IPS-20b (cell line): ENCODE results near the gene AOC1.

Source experiments
- H3K27ac ChIP-seq: one replicate; pipeline ENCODE4 v1.5.1; 2013; ENCODE audit warnings: low read length
- H3K27me3 ChIP-seq: 2 replicates; pipeline ENCODE4 v1.6.1; 2013; ENCODE audit warnings: mild to moderate bottlenecking, low read length, inconsistent platforms; ENCODE audit not compliant: insufficient read depth
- H3K36me3 ChIP-seq: 2 replicates; pipeline ENCODE4 v1.6.1; 2013; ENCODE audit warnings: low read depth, mild to moderate bottlenecking, inconsistent platforms, low read length, moderate library complexity; ENCODE audit not compliant: insufficient read depth
- H3K4me1 ChIP-seq: 2 replicates; pipeline ENCODE4 v1.6.1; 2013; ENCODE audit warnings: mild to moderate bottlenecking, control low read depth, inconsistent platforms, low read length, moderate library complexity; ENCODE audit not compliant: insufficient read depth
- H3K4me3 ChIP-seq: 2 replicates; pipeline ENCODE4 v1.5.1; 2013; ENCODE audit warnings: mild to moderate bottlenecking, low read length, inconsistent platforms
- H3K9ac ChIP-seq: 2 replicates; pipeline ENCODE4 v1.6.1; 2013; ENCODE audit warnings: low read depth, mild to moderate bottlenecking, inconsistent platforms, low read length, moderate library complexity
- H3K9me3 ChIP-seq: 2 replicates; pipeline ENCODE4 v1.6.1; 2013; ENCODE audit warnings: mild to moderate bottlenecking, low read depth, low read length, inconsistent platforms; ENCODE audit not compliant: insufficient read depth

AOC1 gene

DNA sequence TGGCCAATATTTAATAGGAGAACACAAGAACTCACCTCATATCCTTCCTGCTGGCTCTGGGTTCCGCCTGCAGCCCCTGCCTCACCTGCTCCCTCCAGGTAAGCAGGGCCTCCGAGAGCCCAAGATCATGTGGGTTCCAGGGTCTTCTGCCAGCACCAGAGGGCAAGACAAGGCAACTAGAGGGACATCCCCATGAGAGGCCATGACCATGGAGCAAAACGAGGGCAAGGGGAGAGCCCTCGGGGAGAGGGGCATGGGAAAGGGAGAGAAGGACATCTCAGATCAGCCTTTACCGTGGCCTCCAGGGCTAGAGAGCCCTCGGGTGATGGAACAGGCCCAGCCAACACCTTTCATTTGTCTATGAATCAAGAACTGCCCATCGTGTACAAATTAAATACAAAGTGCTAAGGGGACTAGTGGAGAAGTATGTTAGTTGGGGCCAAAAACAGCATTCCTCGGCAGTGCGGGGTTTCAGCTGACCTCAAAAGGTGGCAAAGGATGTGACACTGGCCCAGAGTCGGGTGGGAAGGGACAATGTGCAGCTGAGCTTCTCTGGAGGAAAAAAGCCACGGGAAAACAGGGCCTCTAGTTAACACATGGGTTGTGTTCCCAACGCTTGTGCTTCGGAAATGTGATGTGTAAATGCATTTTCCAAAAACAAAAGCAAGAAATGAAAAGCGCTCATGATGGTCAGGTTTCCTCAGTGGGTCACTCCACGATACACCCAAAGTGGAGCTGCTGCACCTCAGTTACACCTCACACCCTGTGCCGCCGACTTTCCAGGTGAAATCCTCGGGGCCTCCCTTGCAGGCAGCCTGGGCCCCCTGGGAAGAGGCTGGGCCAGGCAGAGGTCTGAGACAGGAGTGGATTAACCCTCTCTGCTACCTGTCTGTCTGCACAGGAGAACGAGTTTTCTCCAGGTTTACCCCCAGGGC is 2.0 kb downstream of the AOC1 start:
- H3K27ac ChIP-seq = no peak overlapping the region
- H3K4me1 ChIP-seq = peaks cover 4% of the 10 kb centered on the region; the same call in 1 of the 2 replicates
- H3K4me3 ChIP-seq = no peak overlapping the region
- H3K36me3 ChIP-seq = no peaks in the 10 kb centered on the region
- no peak overlapping the region for H3K9ac ChIP-seq
- no peaks in the 10 kb centered on the region for H3K9me3 ChIP-seq
- no peaks in the 10 kb centered on the region; the same call in 1 of the 2 replicates for H3K27me3 ChIP-seq

GRCh38 chr7:150855046-150855445 is 2.7 kb downstream of the AOC1 start:
- no peaks in the 10 kb centered on the region for H3K9me3 ChIP-seq
- H3K4me3 ChIP-seq = no peak overlapping the region
- no peak overlapping the region for H3K9ac ChIP-seq
- peaks cover 4% of the 10 kb centered on the region; the same call in 1 of the 2 replicates for H3K4me1 ChIP-seq
- no peaks in the 10 kb centered on the region; the same call in 1 of the 2 replicates for H3K27me3 ChIP-seq
- H3K36me3 ChIP-seq = no peaks in the 10 kb centered on the region
- H3K27ac ChIP-seq = no peak overlapping the region

DNA sequence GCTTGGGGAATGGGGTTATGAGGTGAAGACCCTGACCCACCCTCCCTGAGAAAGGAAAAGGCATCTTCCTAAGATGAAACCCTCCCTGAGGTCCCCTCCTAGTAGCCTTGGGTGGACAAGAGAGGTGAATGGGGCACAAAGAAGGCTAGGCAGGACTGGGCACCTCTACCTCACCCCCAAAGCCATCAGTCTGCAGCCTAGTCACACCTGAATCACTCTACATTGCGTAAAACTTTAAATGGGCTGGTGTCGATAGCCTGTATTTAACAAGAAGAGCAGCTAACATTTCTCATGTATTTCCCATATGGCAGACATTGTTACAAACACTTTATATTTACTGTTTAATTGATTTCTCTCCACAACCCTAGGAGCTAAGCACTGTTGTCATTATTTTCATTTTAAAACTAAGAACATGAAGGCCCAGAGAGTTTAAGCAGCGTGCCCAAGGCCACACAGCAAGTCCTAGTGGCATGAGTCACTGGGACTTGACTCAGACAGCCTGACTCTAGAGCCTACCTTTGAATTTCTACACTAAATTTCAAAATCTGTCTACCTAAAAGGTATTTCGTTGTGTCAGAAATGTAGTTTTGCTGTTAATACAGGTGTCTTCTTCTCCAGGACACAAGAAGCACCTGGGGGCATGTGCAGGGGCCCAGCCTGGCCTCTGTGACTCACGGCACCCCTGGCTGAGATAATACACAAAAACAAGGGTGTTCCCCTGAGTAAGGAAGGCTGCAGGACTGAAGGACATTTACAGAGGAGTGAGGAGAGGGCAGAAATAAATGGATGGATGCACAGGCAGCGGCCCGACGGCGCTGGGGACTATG is 3.4 kb downstream of the AOC1 start:
- Histone ChIP-seq H3K9ac (no peak overlapping the region), H3K9me3 (no peaks in the 10 kb centered on the region), H3K27ac (no peak overlapping the region), H3K27me3 (no peaks in the 10 kb centered on the region; the same call in 1 of the 2 replicates), H3K4me3 (no peak overlapping the region), H3K36me3 (no peaks in the 10 kb centered on the region), H3K4me1 (peaks cover 4% of the 10 kb centered on the region; the same call in 1 of the 2 replicates)

GRCh38 chr7:150856303-150857275 is 4.3 kb downstream of the AOC1 start:
- Histone ChIP-seq H3K9me3 (no peaks in the 10 kb centered on the region), H3K27ac (no peak overlapping the region), H3K36me3 (no peaks in the 10 kb centered on the region), H3K4me3 (no peak overlapping the region), H3K9ac (no peak overlapping the region), H3K27me3 (no peaks in the 10 kb centered on the region; the same call in 1 of the 2 replicates), H3K4me1 (peaks cover 4% of the 10 kb centered on the region; the same call in 1 of the 2 replicates)

DNA sequence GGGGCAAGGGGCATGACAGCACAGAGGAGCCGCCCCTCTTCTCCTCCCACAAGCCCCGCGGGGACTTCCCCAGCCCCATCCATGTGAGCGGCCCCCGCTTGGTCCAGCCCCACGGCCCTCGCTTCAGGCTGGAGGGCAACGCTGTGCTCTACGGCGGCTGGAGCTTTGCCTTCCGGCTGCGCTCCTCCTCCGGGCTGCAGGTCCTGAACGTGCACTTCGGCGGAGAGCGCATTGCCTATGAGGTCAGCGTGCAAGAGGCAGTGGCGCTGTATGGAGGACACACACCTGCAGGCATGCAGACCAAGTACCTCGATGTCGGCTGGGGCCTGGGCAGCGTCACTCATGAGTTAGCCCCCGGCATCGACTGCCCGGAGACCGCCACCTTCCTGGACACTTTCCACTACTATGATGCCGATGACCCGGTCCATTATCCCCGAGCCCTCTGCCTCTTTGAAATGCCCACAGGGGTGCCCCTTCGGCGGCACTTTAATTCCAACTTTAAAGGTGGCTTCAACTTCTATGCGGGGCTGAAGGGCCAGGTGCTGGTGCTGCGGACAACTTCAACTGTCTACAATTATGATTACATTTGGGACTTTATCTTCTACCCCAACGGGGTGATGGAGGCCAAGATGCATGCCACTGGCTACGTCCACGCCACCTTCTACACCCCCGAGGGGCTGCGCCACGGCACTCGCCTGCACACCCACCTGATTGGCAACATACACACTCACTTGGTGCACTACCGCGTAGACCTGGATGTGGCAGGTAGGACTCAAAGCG is 5.1 kb downstream of the AOC1 start:
- Histone ChIP-seq H3K27me3 (no peaks in the 10 kb centered on the region), H3K4me3 (no peak overlapping the region), H3K36me3 (no peaks in the 10 kb centered on the region), H3K9me3 (no peaks in the 10 kb centered on the region), H3K27ac (no peak overlapping the region), H3K4me1 (peaks cover 4% of the 10 kb centered on the region; the same call in 1 of the 2 replicates), H3K9ac (no peak overlapping the region)

- no peaks in the 10 kb centered on the region for H3K27me3 ChIP-seq
- H3K9me3 ChIP-seq = no peaks in the 10 kb centered on the region
- no peak overlapping the region for H3K4me3 ChIP-seq
- no peaks in the 10 kb centered on the region for H3K36me3 ChIP-seq
- no peak overlapping the region for H3K9ac ChIP-seq
- H3K4me1 ChIP-seq = peaks cover 4% of the 10 kb centered on the region; the same call in 1 of the 2 replicates
- no peak overlapping the region for H3K27ac ChIP-seq
These were observed 6.2 kb downstream of the AOC1 start for GRCh38 chr7:150858236-150859197.

DNA sequence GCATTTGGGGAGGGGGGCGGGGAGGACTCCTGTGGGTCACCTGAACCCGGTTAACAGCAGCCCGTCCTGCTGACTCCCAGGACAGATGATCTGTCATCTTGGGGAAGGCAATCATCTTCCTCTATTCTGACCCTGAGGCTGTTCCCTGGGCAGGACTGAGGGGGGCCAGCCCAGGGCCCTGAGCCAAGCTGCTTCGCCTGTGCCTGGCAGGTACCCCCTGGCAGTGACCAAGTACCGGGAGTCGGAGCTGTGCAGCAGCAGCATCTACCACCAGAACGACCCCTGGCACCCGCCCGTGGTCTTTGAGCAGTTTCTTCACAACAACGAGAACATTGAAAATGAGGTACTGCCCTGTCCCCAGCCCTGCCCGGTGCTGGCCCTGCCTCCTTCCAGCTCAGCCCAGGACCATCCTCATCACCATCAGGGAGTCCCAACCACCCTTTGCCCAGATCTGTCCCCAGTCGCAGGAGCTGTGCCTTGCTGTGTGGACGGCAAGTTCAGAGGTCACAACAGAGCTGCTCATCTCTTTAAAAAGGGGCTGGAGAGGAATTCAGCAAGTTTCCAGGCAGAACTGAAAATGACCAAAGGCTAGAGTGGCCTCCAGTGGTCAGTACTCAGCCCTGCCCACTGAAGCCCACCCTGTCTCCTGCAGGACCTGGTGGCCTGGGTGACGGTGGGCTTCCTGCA is 8.1 kb downstream of the AOC1 start:
- Histone ChIP-seq H3K9me3 (no peaks in the 10 kb centered on the region), H3K36me3 (no peaks in the 10 kb centered on the region), H3K27me3 (no peaks in the 10 kb centered on the region), H3K27ac (no peak overlapping the region), H3K4me3 (no peak overlapping the region), H3K4me1 (peaks cover 4% of the 10 kb centered on the region; the same call in 1 of the 2 replicates), H3K9ac (no peak overlapping the region)

DNA sequence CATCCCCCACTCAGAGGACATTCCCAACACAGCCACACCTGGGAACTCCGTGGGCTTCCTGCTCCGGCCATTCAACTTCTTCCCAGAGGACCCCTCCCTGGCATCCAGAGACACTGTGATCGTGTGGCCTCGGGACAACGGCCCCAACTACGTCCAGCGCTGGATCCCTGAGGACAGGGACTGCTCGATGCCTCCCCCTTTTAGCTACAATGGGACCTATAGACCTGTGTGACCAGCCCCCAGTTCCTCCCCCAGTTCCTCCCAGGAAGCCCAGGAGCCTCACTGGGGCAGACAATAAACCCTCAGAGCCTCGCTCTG is 8.6 kb downstream of the AOC1 start:
- Histone ChIP-seq H3K36me3 (no peaks in the 10 kb centered on the region), H3K9me3 (no peaks in the 10 kb centered on the region), H3K9ac (no peak overlapping the region), H3K4me1 (peaks cover 4% of the 10 kb centered on the region; the same call in 1 of the 2 replicates), H3K27ac (no peak overlapping the region), H3K27me3 (no peaks in the 10 kb centered on the region), H3K4me3 (no peak overlapping the region)

DNA sequence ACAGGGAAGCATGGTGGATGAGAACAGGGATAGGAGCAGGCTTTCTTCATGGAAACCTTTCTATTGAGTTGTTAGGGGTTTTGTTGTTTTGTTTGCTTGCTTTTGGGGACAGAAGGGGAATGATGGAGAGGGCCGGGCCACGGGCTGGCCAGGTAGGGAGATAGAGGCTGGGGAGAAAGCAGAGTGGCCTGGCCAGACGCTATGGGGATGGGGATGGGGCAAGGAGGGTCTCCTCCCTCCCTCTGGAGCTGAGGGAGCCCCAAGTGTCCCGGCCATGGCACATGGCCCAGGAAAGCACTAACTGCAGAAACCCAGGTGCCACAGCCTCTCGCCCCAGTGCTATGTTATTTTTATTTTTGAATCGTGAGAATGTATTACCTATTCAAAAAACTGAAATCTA is 10.0 kb downstream of the AOC1 start:
- Histone ChIP-seq H3K36me3 (no peaks in the 10 kb centered on the region), H3K27me3 (no peaks in the 10 kb centered on the region), H3K4me1 (peaks cover 4% of the 10 kb centered on the region; the same call in 1 of the 2 replicates), H3K9me3 (no peaks in the 10 kb centered on the region), H3K27ac (no peak overlapping the region), H3K4me3 (no peak overlapping the region), H3K9ac (no peak overlapping the region)
